GM23248 (cell line): ENCODE results near the gene AGBL5. TPM values are rescaled to one million over a fixed set of nuclear protein-coding genes. Genes with fewer than 3 reads are reported as not detected.

Source experiments
- DNase-seq: peaks from one replicate; pipeline ENCODE4 v3.0.0-alpha.2; 2015
- H2AFZ ChIP-seq: fragments of 200-600 bp; sonication (generic); 2 replicates; pipeline ENCODE4 v1.6.1; 2016; ENCODE audit warnings: antibody characterized with exemption
- H3F3A ChIP-seq: fragments of 200-600 bp; sonication (generic); 2 replicates; pipeline ENCODE4 v1.6.1; 2016; ENCODE audit warnings: mild to moderate bottlenecking, antibody characterized with exemption, mixed run types; ENCODE audit not compliant: insufficient read depth
- H3K27ac ChIP-seq: fragments of 200-600 bp; sonication (generic); 2 replicates; pipeline ENCODE4 v1.5.1; 2016; ENCODE audit warnings: mild to moderate bottlenecking
- H3K27me3 ChIP-seq: fragments of 200-600 bp; sonication (generic); replicated peaks from 2 replicates; pipeline ENCODE4 v1.6.1; 2016; ENCODE audit warnings: mild to moderate bottlenecking; ENCODE audit not compliant: insufficient read depth
- H3K36me3 ChIP-seq: fragments of 200-600 bp; sonication (generic); 2 replicates; pipeline ENCODE4 v1.6.1; 2016; ENCODE audit warnings: low read depth, mild to moderate bottlenecking
- H3K4me1 ChIP-seq: fragments of 200-600 bp; sonication (generic); 2 replicates; pipeline ENCODE4 v1.6.1; 2016; ENCODE audit warnings: mild to moderate bottlenecking; ENCODE audit not compliant: insufficient read depth
- H3K4me2 ChIP-seq: fragments of 200-600 bp; sonication (generic); one replicate; pipeline ENCODE4 v1.6.1; 2016; ENCODE audit warnings: mild to moderate bottlenecking; ENCODE audit not compliant: unreplicated experiment
- H3K4me3 ChIP-seq: fragments of 200-600 bp; sonication (generic); 2 replicates; pipeline ENCODE4 v1.5.1; 2016; ENCODE audit warnings: mild to moderate bottlenecking
- H3K79me2 ChIP-seq: fragments of 200-600 bp; sonication (generic); 2 replicates; pipeline ENCODE4 v1.6.1; 2016; ENCODE audit warnings: mild to moderate bottlenecking; ENCODE audit not compliant: insufficient read depth
- H3K9ac ChIP-seq: fragments of 200-600 bp; sonication (generic); 2 replicates; pipeline ENCODE4 v1.6.1; 2016; ENCODE audit warnings: mild to moderate bottlenecking
- H3K9me2 ChIP-seq: fragments of 200-600 bp; sonication (generic); 2 replicates; pipeline ENCODE4 v1.6.1; 2016; ENCODE audit warnings: mixed run types, mild to moderate bottlenecking, moderate library complexity; ENCODE audit not compliant: insufficient read depth
- H3K9me3 ChIP-seq: fragments of 200-600 bp; sonication (generic); one replicate; pipeline ENCODE4 v1.6.1; 2017; ENCODE audit warnings: low read depth
- H4K20me1 ChIP-seq: fragments of 200-600 bp; sonication (generic); 2 replicates; pipeline ENCODE4 v1.6.0; 2016; ENCODE audit not compliant: insufficient read depth
- EZH2 ChIP-seq: fragments of 200-600 bp; sonication (generic); IDR thresholded peaks from 2 replicates; pipeline ENCODE4 v1.6.1; 2018; ENCODE audit warnings: antibody characterized with exemption, mild to moderate bottlenecking; ENCODE audit not compliant: insufficient read depth, poor library complexity, severe bottlenecking
- EZH2phosphoT487 ChIP-seq: fragments of 200-600 bp; sonication (generic); IDR thresholded peaks from 2 replicates; pipeline ENCODE4 v1.6.1; 2018; ENCODE audit warnings: antibody characterized with exemption, moderate library complexity, mild to moderate bottlenecking, low read depth; ENCODE audit not compliant: insufficient read depth
- WGBS, 2 experiments: methylation state at CpG; one replicate each; pipeline ENCODE4 v1.1.6; 2015 to 2017; ENCODE audit warnings: low lambda C conversion rate in 2 of 2, low coverage in 1 of 2; ENCODE audit errors: missing lambda C conversion rate in 2 of 2; 5-methylcytosine and 5-hydroxymethylcytosine counted together
- in situ Hi-C: fragments of 300-500 bp; cut with MboI; formaldehyde crosslinking; loops from 2 replicates; pipeline ENCODE4 v1.15.0; 2020
- polyA plus RNA-seq: library from polyadenylated mRNA; unstranded; fragments of >200 nt; fragmentation: Nextera tagmentation; extraction: Ambion mirVana; gene quantifications from 2 replicates; pipeline ENCODE4 v1.2.1, GENCODE V29; 2016
- total RNA-seq: library from RNA; depleted of rRNA; stranded (reverse); fragments of >200 nt; shearing (Covaris generic); gene quantifications from 2 replicates; pipeline ENCODE4 v1.2.3, GENCODE V29; 2014

The AGBL5 gene
- total and polyA plus RNA-seq, 2 experiments from 2014 or later, result 15.2 to 19.7 TPM

DNA sequence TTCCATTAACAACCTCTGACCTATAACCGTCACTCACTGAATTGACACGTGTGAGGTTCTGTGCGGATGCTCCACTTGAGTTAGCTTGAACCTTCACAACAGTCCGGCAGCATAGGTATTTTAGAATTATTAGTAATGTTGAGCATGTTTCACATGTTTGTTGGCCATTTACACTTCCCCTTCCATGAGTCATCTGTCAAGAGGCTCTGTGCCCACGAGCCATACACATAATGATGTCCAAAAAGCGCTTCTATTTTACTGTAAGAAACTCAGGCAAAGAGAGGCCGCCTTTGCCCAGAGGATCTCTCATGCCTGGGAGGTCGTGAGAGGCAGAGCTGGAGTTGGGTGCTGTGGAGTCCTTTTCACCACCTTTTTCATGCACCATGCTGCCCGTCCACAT lies 47.6 kb upstream of the AGBL5 start:
- Histone ChIP-seq H3K27me3 (no peaks in the 10 kb centered on the region), H3K9me2 (no peaks in the 10 kb centered on the region), H3K79me2 (no peaks in the 10 kb centered on the region), H3K9me3 (no peaks in the 10 kb centered on the region), H3F3A (peaks cover 25% of the 10 kb centered on the region), H3K36me3 (no peaks in the 10 kb centered on the region), H3K27ac (no peak overlapping the region), H3K4me2 (no peak overlapping the region), H3K4me1 (peaks cover 22% of the 10 kb centered on the region), H2AFZ (no peak overlapping the region), H3K9ac (no peak overlapping the region), H3K4me3 (no peak overlapping the region), H4K20me1 (no peaks in the 10 kb centered on the region)
- TF ChIP-seq EZH2phosphoT487 (no peak), EZH2 (no peak)
- in situ Hi-C loops, result no loop called here
- DNase-seq, result peak; percentile 76
- 72 to 77% methylated on average over 9 of the region's 9 CpGs for WGBS, 2 experiments

DNA sequence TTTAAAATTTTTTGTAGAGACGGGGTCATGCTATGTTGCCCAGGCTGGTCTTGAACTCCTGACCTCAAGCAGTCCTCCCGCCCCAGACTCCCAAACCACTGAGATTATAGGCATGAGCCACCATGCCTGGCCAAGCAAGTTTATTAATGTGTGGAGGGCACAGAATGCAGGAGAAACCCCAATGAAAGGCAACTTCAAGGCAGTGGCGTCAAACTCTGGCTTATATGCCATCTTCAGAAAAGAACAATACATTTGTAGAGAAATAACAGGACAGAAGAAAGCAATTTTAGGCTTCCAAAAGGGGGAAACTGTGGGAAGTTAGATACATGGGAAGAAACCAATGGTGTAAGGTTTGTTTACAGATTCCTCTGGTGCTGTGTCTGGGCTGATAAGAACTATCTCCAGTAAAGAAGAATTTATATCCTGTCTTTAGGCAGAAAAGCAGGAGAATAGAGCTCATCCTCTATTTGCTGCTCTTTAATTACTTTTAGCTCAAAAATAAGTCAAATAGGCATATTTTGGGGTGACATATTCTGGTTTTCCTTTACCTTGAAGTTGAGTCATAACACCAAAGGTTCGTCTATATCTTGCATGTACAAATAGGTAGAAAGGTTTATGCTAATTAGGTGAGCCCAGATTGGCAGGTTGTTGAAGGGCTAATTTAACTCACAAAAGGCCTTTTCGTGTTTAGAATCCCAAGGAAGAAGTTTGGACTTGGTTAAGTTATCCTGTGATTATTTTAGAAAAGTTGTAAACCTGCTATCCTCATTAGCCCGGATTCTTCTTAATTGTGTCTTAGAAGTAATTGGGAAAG lies 44.7 kb upstream of the AGBL5 start:
- in situ Hi-C loops, result no loop called here
- 92 to 95% methylated on average over 6 of the region's 6 CpGs for WGBS, 2 experiments

DNA sequence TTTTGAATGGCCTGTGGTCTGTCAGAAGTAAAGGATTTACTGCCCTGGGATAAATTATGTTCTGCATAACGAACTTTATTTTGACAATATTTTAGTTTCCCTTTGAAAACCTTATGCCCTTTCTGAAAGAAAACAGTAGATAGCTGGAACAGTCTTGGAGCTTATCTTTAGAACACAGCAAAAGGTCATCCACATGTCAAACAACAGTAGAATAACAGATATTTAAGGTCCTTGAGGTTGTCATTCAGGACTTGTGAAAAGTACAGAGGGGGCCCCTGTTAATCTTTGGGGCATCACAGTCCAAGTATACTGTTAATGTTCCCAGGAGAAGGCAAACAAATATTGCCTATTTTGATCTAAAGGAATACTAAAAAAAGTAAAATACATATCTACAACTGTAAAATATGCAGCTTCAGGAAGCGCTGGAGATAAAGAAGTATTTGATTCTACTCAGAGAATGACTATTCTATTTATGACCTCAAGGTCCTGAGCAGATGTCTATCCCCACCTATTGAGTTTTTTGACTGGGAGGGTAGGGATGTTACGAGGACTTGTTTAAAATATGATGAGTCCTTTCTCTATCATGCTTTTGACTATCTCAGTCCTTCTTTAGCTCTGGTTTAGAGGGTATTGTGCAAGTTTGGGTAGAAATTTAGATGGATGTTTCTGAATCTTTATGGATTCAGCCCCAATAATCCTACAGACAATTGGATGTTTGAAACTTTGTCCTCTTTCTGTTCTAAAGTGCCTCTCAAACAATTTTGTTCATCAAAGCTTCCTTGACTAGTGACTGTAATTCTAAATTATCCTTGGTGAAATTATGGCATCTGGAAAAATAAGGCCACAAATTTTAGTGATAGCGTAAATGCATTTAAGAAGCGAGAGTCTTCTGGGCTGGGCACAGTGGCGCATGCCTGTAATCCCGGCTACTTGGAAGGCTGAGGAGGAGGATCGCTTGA lies 43.8 kb upstream of the AGBL5 start:
- H3K4me3 ChIP-seq, result no peak overlapping the region
- DNase-seq, result no peak
- H3F3A ChIP-seq, result peaks cover 32% of the 10 kb centered on the region
- H3K79me2 ChIP-seq, result no peaks in the 10 kb centered on the region
- WGBS, 2 experiments, result 98% methylated on average over 8 of the region's 8 CpGs
- in situ Hi-C loops, result no loop called here
- TF ChIP-seq EZH2phosphoT487, result no peak
- H3K9ac ChIP-seq, result no peak overlapping the region
- H4K20me1 ChIP-seq, result no peaks in the 10 kb centered on the region
- peaks cover 32% of the 10 kb centered on the region for H3K4me1 ChIP-seq
- H3K36me3 ChIP-seq, result no peaks in the 10 kb centered on the region
- no peaks in the 10 kb centered on the region for H3K27me3 ChIP-seq
- H3K27ac ChIP-seq, result no peak overlapping the region
- H2AFZ ChIP-seq, result no peak overlapping the region
- no peak overlapping the region for H3K4me2 ChIP-seq
- H3K9me3 ChIP-seq, result no peaks in the 10 kb centered on the region
- H3K9me2 ChIP-seq, result no peaks in the 10 kb centered on the region

More for the DNA sequence above, 44.7 kb upstream of the AGBL5 start:
- Histone ChIP-seq H3K9ac (no peak overlapping the region), H3K27me3 (no peaks in the 10 kb centered on the region), H2AFZ (no peak overlapping the region), H3K4me2 (no peak overlapping the region), H4K20me1 (no peaks in the 10 kb centered on the region), H3K4me1 (peaks cover 34% of the 10 kb centered on the region), H3F3A (peaks cover 40% of the 10 kb centered on the region), H3K9me3 (no peaks in the 10 kb centered on the region), H3K4me3 (no peak overlapping the region), H3K9me2 (no peaks in the 10 kb centered on the region), H3K27ac (no peak overlapping the region), H3K79me2 (no peaks in the 10 kb centered on the region), H3K36me3 (no peaks in the 10 kb centered on the region)
- no peak for TF ChIP-seq EZH2phosphoT487
- no peak for TF ChIP-seq EZH2
- DNase-seq, result no peak

DNA sequence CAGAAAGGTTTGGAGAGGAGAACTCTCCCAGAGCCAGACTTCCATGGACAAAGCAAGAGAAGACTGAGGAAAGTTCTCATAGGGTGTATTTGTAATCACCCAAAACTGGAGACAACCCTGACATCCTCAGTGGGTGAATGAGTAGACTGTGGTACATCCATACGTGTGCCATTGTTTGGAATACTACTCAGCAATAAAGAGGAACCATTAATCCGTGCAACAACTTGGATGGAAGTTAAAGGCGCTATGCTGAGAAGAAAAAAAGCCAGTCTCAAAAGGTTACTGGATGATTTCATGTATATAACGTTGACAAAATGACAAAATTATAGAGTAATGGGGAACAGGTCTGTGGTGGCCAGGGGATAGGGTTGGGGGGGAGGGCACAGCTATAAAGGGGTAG lies 42.8 kb upstream of the AGBL5 start:
- no peak for DNase-seq
- Histone ChIP-seq H3K4me2 (no peak overlapping the region), H3K36me3 (no peaks in the 10 kb centered on the region), H3K27me3 (no peaks in the 10 kb centered on the region), H3K4me1 (peaks cover 22% of the 10 kb centered on the region), H2AFZ (no peak overlapping the region), H3K9me3 (no peaks in the 10 kb centered on the region), H3K9me2 (no peaks in the 10 kb centered on the region), H3K9ac (no peak overlapping the region), H3F3A (peaks cover 25% of the 10 kb centered on the region), H3K4me3 (no peak overlapping the region), H4K20me1 (no peaks in the 10 kb centered on the region), H3K79me2 (no peaks in the 10 kb centered on the region), H3K27ac (no peak overlapping the region)
- no peak for TF ChIP-seq EZH2
- no peak for TF ChIP-seq EZH2phosphoT487
- WGBS, 2 experiments, result 85% methylated on average over 4 of the region's 4 CpGs
- in situ Hi-C loops, result no loop called here
